Measurements from ENCODE around the gene LRRN1.

GRCh38 chr3:3800080-3800455 is 837 bp downstream of the LRRN1 start:
- TF ChIP-seq POLR2AphosphoS5 (IDR thresholded peaks at IDR 0.05): no peak
- TF ChIP-seq CTCF (IDR thresholded peaks at IDR 0.05): no peak
